GM21447 (cell line): ENCODE results near the gene ZNF776.
"Not testable (repeated sequence)": the region's sequence is repeated elsewhere in the genome, so short reads cannot be mapped to it uniquely, and the experiment has no call there.

Experiments used
- ATAC-seq: cut with Tn5 transposase; IDR thresholded peaks from one replicate; pipeline ENCODE4 v1.9.1; 2021; ENCODE audit not compliant: unreplicated experiment

The ZNF776 gene

GRCh38 chr19:57776764-57777296 lies 30.2 kb downstream of the ZNF776 start:
- ATAC-seq: no peak

GRCh38 chr19:57778336-57778735 lies 31.7 kb downstream of the ZNF776 start:
- no peak for ATAC-seq

DNA sequence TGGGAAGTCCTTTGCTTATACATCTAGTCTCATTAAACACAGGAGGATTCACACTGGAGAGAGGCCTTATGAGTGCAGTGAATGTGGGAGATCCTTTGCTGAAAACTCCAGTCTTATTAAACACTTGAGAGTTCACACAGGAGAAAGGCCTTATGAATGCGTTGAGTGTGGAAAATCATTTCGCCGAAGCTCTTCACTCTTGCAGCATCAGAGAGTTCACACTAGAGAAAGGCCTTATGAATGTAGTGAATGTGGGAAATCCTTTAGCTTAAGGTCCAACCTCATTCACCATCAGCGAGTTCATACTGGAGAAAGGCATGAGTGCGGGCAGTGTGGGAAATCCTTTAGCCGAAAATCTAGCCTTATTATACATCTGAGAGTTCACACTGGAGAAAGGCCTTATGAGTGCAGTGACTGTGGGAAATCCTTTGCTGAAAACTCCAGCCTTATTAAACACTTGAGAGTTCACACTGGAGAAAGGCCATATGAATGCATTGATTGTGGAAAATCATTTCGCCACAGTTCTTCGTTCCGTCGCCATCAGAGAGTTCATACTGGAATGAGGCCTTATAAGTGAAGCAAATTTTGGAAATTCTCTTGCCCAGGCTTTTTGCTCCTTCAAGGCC lies 32.7 kb downstream of the ZNF776 start:
- no peak for ATAC-seq

DNA sequence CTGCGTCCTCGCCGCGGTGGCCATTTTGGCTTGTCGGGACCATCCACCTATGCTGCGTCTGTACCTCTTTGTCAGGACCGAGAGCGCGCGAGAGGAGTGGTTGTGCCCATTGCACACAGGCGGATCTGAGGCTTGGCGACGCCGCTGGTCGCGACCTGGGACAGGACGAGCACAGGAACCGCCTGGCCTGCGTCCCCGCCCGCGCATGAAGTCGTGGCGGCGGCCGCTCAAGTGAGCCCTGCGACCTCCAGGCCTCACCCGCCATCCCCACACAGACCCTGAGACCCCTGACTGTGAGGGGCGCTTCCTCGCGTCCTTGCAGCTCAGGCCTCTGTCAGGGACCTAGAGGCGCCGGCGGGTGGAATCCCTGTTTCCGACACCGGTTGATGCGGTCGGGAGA lies 39.7 kb downstream of the ZNF776 start:
- no peak for ATAC-seq

DNA sequence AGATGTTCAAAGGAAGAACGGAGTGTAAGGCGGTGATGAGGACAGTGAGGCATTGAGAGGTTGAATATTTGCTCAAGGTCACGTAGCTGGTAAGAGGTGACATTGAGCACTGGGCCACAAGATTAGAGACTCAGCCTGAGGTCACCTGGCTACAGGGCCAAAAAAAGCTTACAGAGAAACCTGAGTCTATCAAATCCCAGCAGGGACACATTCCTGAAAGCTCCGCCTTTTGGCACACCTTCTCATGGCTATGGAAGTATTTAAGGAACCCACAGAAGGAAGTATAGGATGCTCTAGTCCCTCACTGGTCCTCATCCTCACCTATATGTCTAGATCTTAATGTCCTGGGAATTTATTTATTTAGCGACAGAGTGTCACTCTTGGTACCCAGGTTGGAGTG lies 40.3 kb downstream of the ZNF776 start:
- no peak for ATAC-seq

DNA sequence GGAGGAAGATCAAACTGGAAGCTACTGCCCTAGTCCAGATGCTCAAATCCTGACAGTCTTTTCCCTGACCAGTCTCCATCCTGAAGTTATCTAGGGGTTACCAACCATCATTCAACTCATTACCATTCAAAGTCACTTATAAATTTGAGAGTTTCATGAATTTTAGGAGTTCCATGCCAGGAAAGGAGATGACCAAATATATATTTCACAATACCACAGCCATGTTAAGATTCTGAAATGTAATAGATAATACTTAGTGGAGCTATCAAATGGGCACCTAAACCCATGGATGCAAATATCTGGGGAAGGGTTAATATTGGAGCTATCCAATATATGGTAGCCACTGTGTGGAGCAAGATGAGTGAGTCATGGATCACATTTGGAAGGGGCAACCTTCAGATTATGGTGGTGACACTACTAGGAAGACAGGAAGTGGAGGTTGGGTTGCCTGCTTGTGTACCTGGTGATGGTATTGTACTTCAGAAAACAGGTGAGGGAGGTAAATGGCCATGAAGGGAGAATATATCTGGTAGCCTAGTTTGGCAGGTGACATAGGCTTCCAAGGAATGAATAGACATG lies 41.6 kb downstream of the ZNF776 start:
- ATAC-seq: no peak

- no peak for ATAC-seq
Measured at GRCh38 chr19:57789288-57789687, 42.7 kb downstream of the ZNF776 start.

GRCh38 chr19:57796580-57796979 lies 50.0 kb downstream of the ZNF776 start:
- not testable (repeated sequence) for ATAC-seq

GRCh38 chr19:57800696-57801095 lies 54.1 kb downstream of the ZNF776 start:
- ATAC-seq: no peak

GRCh38 chr19:57802269-57802668 lies 55.7 kb downstream of the ZNF776 start:
- no peak for ATAC-seq

GRCh38 chr19:57803265-57803593 lies 56.6 kb downstream of the ZNF776 start:
- no peak for ATAC-seq

GRCh38 chr19:57803594-57804325 lies 57.1 kb downstream of the ZNF776 start:
- ATAC-seq: no peak

DNA sequence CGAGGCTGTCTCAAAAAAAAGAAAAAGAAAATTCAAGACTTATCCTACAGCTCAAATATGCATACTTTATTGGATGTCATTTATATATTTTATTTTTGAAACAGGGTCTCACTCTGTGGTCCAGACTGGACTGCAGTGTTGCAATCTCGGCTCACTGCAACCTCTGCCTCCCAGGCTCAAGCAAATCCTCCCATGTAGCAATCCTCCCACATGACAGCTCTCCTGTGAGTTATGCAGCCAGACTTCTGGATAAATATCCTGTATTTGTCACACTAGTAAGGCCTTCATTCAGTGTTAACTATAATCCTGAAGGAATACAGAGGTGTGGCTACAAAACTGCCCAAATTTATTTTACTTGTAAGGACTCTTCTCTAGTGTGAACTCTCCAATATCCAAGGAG lies 60.9 kb downstream of the ZNF776 start:
- ATAC-seq: no peak
